ENCODE measurements around the gene LACTBL1. TPM values are rescaled to one million over a fixed set of nuclear protein-coding genes. Genes with fewer than 3 reads are reported as not detected.

LACTBL1 gene
- total and polyA plus RNA-seq, 2 experiments from 2014 or later = not detected

DNA sequence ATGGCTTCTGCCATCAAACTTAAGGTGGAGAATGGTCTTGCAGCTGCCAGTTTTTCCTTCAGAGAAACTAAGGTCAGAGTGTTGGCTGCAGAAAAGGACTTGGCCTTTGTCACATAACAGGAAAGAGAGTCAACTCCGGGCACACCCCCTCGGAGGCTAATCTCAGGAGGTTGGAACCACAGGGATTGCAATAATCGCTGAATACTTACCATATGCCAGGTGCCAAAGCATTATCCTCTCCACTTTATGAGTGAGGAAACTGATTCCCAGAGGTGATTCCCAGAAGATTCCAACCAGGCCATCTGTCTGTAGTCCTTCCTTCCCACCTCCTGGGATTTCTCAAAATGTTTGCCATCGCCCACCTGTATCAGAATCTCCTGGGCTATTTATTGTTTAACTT, 54.0 kb downstream of the LACTBL1 start:
- H2AFZ ChIP-seq = no peak overlapping the region
- no peak overlapping the region for H3K4me3 ChIP-seq
- no peaks in the 10 kb centered on the region for H3K9me2 ChIP-seq (ENCODE audit: insufficient read depth)
- TF ChIP-seq POLR2AphosphoS5 (IDR thresholded peaks at IDR 0.05; ENCODE audit: low read depth) (no peak), STAT1 (IDR thresholded peaks at IDR 0.05; ENCODE audit: unreplicated experiment) (no peak), ZNF114 (CRISPR knock-in tag; IDR thresholded peaks at IDR 0.05) (no peak), EZH2phosphoT487 (IDR thresholded peaks at IDR 0.05; ENCODE audit: unreplicated experiment) (no peak), EZH2 (IDR thresholded peaks at IDR 0.05; ENCODE audit: low read depth, unreplicated experiment) (no peak)
- TF ChIP-seq, protein P1, sequence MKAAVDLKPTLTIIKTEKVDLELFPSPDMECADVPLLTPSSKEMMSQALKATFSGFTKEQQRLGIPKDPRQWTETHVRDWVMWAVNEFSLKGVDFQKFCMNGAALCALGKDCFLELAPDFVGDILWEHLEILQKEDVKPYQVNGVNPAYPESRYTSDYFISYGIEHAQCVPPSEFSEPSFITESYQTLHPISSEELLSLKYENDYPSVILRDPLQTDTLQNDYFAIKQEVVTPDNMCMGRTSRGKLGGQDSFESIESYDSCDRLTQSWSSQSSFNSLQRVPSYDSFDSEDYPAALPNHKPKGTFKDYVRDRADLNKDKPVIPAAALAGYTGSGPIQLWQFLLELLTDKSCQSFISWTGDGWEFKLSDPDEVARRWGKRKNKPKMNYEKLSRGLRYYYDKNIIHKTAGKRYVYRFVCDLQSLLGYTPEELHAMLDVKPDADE (IDR thresholded peaks at IDR 0.05) = no peak
- TF ChIP-seq, protein P2, sequence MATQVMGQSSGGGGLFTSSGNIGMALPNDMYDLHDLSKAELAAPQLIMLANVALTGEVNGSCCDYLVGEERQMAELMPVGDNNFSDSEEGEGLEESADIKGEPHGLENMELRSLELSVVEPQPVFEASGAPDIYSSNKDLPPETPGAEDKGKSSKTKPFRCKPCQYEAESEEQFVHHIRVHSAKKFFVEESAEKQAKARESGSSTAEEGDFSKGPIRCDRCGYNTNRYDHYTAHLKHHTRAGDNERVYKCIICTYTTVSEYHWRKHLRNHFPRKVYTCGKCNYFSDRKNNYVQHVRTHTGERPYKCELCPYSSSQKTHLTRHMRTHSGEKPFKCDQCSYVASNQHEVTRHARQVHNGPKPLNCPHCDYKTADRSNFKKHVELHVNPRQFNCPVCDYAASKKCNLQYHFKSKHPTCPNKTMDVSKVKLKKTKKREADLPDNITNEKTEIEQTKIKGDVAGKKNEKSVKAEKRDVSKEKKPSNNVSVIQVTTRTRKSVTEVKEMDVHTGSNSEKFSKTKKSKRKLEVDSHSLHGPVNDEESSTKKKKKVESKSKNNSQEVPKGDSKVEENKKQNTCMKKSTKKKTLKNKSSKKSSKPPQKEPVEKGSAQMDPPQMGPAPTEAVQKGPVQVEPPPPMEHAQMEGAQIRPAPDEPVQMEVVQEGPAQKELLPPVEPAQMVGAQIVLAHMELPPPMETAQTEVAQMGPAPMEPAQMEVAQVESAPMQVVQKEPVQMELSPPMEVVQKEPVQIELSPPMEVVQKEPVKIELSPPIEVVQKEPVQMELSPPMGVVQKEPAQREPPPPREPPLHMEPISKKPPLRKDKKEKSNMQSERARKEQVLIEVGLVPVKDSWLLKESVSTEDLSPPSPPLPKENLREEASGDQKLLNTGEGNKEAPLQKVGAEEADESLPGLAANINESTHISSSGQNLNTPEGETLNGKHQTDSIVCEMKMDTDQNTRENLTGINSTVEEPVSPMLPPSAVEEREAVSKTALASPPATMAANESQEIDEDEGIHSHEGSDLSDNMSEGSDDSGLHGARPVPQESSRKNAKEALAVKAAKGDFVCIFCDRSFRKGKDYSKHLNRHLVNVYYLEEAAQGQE (IDR thresholded peaks at IDR 0.05; ENCODE audit: unreplicated experiment) = no peak
- TF ChIP-seq, protein P3, sequence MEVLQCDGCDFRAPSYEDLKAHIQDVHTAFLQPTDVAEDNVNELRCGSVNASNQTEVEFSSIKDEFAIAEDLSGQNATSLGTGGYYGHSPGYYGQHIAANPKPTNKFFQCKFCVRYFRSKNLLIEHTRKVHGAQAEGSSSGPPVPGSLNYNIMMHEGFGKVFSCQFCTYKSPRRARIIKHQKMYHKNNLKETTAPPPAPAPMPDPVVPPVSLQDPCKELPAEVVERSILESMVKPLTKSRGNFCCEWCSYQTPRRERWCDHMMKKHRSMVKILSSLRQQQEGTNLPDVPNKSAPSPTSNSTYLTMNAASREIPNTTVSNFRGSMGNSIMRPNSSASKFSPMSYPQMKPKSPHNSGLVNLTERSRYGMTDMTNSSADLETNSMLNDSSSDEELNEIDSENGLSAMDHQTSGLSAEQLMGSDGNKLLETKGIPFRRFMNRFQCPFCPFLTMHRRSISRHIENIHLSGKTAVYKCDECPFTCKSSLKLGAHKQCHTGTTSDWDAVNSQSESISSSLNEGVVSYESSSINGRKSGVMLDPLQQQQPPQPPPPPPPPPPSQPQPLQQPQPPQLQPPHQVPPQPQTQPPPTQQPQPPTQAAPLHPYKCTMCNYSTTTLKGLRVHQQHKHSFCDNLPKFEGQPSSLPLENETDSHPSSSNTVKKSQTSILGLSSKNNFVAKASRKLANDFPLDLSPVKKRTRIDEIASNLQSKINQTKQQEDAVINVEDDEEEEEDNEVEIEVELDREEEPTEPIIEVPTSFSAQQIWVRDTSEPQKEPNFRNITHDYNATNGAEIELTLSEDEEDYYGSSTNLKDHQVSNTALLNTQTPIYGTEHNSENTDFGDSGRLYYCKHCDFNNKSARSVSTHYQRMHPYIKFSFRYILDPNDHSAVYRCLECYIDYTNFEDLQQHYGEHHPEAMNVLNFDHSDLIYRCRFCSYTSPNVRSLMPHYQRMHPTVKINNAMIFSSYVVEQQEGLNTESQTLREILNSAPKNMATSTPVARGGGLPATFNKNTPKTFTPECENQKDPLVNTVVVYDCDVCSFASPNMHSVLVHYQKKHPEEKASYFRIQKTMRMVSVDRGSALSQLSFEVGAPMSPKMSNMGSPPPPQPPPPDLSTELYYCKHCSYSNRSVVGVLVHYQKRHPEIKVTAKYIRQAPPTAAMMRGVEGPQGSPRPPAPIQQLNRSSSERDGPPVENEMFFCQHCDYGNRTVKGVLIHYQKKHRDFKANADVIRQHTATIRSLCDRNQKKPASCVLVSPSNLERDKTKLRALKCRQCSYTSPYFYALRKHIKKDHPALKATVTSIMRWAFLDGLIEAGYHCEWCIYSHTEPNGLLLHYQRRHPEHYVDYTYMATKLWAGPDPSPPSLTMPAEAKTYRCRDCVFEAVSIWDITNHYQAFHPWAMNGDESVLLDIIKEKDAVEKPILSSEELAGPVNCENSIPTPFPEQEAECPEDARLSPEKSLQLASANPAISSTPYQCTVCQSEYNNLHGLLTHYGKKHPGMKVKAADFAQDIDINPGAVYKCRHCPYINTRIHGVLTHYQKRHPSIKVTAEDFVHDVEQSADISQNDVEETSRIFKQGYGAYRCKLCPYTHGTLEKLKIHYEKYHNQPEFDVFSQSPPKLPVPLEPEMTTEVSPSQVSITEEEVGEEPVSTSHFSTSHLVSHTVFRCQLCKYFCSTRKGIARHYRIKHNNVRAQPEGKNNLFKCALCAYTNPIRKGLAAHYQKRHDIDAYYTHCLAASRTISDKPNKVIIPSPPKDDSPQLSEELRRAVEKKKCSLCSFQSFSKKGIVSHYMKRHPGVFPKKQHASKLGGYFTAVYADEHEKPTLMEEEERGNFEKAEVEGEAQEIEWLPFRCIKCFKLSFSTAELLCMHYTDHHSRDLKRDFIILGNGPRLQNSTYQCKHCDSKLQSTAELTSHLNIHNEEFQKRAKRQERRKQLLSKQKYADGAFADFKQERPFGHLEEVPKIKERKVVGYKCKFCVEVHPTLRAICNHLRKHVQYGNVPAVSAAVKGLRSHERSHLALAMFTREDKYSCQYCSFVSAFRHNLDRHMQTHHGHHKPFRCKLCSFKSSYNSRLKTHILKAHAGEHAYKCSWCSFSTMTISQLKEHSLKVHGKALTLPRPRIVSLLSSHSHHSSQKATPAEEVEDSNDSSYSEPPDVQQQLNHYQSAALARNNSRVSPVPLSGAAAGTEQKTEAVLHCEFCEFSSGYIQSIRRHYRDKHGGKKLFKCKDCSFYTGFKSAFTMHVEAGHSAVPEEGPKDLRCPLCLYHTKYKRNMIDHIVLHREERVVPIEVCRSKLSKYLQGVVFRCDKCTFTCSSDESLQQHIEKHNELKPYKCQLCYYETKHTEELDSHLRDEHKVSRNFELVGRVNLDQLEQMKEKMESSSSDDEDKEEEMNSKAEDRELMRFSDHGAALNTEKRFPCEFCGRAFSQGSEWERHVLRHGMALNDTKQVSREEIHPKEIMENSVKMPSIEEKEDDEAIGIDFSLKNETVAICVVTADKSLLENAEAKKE (CRISPR knock-in tag; IDR thresholded peaks at IDR 0.05) = no peak
- TF ChIP-seq, protein P4, sequence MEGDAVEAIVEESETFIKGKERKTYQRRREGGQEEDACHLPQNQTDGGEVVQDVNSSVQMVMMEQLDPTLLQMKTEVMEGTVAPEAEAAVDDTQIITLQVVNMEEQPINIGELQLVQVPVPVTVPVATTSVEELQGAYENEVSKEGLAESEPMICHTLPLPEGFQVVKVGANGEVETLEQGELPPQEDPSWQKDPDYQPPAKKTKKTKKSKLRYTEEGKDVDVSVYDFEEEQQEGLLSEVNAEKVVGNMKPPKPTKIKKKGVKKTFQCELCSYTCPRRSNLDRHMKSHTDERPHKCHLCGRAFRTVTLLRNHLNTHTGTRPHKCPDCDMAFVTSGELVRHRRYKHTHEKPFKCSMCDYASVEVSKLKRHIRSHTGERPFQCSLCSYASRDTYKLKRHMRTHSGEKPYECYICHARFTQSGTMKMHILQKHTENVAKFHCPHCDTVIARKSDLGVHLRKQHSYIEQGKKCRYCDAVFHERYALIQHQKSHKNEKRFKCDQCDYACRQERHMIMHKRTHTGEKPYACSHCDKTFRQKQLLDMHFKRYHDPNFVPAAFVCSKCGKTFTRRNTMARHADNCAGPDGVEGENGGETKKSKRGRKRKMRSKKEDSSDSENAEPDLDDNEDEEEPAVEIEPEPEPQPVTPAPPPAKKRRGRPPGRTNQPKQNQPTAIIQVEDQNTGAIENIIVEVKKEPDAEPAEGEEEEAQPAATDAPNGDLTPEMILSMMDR (conservative IDR thresholded peaks at IDR 0.05; ENCODE audit: low read depth in 2 of 2) = no peak
- H4K20me1 ChIP-seq (replicated peaks; ENCODE audit: insufficient read depth) = no peaks in the 10 kb centered on the region
- no peaks in the 10 kb centered on the region for H3K9me3 Mint-ChIP-seq
- ATAC-seq (no peak), DNase-seq (ENCODE audit: low spot score) (no peak)
- no peaks in the 10 kb centered on the region for H3F3A ChIP-seq (replicated peaks; ENCODE audit: low read depth)
- no peak overlapping the region for H3K27ac ChIP-seq (ENCODE audit: low read depth)
- H3K27ac Mint-ChIP-seq = no peak overlapping the region
- peaks cover 9% of the 10 kb centered on the region for H3K4me1 Mint-ChIP-seq
- no peaks in the 10 kb centered on the region for H3K36me3 ChIP-seq (ENCODE audit: insufficient read depth)
- H3K4me1 ChIP-seq (ENCODE audit: insufficient read depth) = no peaks in the 10 kb centered on the region
- H3K4me2 ChIP-seq = no peak overlapping the region
- no peak overlapping the region for H3K4me3 Mint-ChIP-seq
- no peaks in the 10 kb centered on the region for H3K36me3 Mint-ChIP-seq (ENCODE audit: low read depth)
- H3K27me3 Mint-ChIP-seq (ENCODE audit: insufficient read depth, low read depth, poor library complexity) = peaks cover 13% of the 10 kb centered on the region
- no peaks in the 10 kb centered on the region for H3K79me2 ChIP-seq (replicated peaks; ENCODE audit: insufficient read depth)
- H3K27me3 ChIP-seq (ENCODE audit: insufficient read depth) = no peaks in the 10 kb centered on the region
